ENCODE data around the gene SUGCT.
A peak's percentile ranks its signal among the peaks of the same experiment; 100 is the strongest.
"Not testable (repeated sequence)": the region's sequence is repeated elsewhere in the genome, so short reads cannot be mapped to it uniquely, and the experiment has no call there.

Gene SUGCT

DNA sequence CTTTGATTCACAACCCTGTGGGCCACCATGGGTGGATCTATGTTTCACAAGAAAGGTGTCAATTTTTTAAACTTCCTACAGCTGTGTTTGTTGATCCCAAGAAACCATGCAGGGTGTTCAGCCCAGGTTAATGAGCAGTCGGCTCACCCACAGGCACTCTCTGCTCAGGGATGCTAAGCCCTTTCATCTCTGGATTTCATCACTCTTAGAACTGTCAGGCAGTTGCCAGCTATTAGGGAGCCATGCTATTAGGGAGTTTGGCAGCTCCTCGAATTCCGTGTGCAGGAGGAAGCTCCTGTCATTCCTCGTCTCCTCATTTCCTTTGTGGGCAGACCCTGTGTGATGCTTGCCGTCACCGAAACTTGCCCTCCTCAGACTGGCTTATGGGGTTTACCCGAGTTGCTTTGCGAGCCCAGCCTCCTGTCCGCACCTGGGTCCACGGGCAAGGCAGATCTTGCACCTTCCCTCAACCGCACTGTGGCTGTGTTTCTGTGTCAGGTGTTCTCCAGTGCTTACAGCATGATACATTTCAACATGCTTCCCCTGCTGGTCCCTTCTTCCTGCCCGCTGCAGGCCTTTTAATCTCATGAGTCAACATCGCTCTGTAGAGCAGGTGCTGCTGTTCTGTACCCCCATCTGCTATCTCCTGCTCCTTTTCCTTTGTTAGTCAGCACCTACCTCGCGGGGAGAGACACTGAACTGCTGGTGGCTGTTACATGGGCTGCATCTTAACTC is 509.8 kb downstream of the SUGCT start:
- no peak for DNase-seq

GRCh38 chr7:40645197-40645596 is 510.4 kb downstream of the SUGCT start:
- no peak for DNase-seq

GRCh38 chr7:40646717-40647116 is 511.9 kb downstream of the SUGCT start:
- no peak for DNase-seq

DNA sequence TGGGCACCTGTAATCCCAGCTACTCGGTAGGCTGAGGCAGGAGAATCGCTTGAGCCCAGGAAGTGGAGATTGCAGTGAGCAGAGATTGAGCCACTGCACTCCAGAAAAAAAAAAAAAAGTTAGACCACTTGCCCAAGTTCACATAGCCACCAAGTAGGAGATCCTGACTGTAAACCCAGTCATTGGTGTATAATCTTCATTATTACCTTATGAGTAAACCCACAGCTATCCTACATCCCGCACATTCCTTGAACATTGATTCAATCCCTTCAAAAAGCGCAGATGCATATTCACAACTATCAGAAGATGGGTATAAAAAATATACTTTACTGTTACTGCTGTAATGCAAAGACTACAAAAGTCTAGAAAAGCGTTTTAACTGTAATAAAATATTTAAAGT is 512.9 kb downstream of the SUGCT start:
- DNase-seq: no peak

DNA sequence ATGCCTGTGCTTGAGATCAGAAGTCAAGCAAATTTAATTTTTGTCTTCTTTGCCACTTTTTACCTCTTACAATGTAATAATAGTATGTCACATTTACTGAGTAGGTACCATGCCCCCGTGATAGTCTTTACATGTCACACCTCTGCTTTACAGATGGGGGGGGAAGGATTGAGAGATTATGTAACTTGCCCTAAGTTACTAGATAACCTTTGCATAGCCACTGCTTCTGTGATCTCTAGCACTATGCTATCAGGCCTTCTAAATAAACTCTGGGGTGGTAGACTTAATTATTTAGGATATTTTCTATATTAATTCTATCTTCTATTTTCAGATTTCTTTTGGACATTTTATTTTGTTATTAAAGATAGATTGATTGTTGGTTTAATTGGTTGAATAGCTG is 514.4 kb downstream of the SUGCT start:
- no peak for DNase-seq

DNA sequence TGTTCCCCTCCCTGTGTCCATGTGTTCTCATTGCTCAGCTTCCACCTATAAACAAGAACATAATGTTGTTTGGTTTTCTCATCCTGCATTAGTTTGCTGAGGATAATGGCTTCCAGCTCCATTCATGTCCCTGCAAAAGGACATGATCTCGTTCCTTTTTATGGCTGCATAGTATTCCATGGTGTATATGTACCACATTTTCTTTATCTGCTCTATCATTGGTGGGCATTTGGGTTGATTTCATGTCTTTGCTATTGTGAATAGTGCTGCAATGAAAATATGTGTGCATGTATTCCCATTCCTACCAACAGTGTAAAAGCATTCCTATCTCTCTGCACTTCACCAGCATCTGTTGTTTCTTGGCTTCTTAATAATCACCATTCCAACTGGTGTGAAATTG is 516.1 kb downstream of the SUGCT start:
- not testable (repeated sequence) for DNase-seq

DNA sequence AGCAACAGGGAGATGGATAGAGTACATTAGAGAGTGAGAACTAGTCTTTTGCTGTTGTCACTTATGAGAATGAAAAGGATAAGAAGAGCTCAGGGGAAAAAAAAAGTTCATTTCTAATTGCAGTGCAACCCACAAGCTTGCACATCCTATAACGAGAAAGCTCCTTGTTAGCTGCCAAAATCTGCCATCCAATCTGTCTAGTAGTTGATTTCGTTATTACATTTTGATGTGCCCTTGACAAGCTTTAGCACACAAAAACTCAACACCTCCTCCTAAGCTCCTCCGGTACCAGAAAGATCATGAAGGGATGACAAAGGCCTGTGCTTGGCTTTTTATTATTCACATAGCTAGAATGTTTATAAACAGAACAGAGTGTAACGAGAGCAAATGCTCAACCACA is 519.4 kb downstream of the SUGCT start:
- DNase-seq: peak; percentile 32

- no peak for DNase-seq
These were observed 520.6 kb downstream of the SUGCT start for GRCh38 chr7:40655426-40655825.

- DNase-seq: no peak
These were observed 521.5 kb downstream of the SUGCT start for GRCh38 chr7:40656349-40656748.

GRCh38 chr7:40658729-40659128 is 523.9 kb downstream of the SUGCT start:
- no peak for DNase-seq

DNA sequence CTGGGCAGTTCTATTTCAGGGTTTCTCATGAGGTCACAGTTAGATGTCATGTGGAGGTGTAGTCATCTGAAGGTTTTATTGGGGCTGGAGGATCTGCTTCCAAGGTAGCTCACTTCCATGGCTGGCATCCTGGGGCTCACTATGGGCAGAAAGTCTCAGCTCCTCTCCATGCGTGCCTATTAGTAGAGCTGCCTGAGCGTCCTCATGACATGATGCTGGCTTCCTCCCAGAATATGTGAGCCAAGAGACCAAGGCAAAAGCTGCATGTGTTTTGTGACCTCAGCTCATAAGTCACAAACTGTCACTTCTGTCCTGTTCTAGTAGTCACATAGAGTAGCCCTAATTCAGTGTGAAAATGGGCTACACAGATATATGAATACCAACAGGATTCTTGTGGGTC is 524.4 kb downstream of the SUGCT start:
- no peak for DNase-seq

- DNase-seq: no peak
These were observed 538.5 kb downstream of the SUGCT start for GRCh38 chr7:40673285-40673684.

DNA sequence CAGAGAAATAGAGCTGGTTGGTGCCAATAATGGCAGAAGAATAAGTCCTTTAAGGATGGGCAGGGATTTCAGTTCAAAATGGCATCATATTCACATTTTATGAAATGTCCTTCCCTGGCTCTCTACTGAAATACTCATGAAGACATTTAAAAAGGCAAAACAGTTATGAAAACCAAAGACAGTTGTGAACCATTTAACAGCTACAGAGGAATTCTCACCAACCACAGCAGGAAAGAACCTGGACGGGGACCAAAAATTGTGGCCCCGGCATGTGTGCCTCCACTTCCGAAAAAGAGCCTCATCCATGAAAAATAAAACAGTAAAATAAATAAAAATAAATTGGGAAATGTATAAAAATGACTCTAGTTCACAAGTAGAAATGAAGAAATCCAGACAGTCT is 539.5 kb downstream of the SUGCT start:
- DNase-seq: no peak

DNA sequence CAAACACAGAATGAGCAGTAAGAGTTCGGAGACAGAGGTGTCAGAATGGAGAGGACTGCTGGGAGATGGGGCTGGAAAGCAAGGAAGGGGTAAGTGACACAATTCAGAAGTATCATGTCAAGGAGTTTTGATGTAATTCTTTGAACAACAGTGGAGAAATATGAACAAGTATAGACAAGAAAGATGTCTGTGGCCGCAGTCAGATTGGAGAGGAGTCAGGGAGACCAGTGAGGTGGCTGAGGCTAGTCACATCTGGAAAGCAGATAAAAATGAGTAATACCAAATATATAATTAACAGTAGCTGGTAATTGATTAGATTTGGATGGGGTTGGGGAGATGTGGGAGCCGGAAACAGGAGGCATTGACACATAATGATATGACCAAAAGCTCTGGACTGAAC is 540.9 kb downstream of the SUGCT start:
- no peak for DNase-seq

GRCh38 chr7:40676221-40676620 is 541.4 kb downstream of the SUGCT start:
- DNase-seq: no peak

DNA sequence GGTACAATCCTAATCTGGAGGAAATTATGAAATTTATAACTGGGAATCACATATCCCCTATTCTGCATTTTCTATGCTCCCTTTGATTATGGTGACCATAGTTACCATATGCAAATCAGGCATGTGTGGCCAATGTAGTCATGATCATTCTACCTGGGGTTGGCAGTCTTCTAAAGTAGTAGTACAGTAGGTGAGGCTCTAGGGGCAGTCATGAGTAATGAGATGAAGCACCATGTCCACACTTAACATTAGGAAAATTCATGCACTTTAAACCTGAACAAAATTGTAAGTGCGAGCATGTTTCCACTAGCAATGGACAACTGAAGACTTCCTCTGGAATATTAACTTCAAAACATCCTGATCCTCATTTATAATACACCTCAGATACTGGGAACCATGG is 545.9 kb downstream of the SUGCT start:
- DNase-seq: no peak

GRCh38 chr7:40682696-40683095 is 547.9 kb downstream of the SUGCT start:
- DNase-seq: no peak

DNA sequence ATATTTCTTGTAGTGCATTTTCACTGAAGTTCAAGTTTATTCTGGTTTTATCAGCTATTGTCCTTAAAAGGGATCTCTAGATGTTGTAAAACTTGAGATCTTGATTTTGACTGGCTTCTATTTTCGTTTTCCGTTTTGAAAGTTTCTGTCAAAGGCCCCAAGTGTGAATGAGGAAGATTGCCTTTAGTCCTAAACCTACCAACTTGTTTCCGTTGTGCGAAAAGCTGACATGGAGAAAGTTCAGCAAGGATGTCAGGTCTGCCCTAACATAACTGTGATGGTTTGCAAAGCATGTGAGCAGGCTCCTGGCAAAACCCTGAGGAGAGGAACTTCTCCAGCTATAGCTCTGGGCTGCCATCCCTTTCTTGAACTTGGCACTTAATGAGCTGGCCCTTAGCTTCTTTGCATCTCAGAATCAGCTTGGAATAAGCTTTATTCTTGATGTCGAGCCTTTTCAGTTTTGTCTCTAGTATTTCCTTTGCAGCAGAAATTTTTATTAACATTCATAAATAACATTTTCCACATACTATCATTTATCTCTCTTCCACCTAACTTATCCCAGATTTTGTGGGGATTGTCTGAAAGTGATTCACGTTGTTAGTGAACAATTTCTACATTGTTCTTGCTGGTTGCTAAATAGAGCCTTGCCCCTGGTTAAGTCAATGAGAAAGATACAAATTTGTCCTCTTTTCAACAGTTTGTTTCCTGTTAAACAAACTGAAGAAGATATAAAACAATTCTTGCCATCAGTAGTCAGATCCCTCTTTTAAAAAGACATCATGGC is 559.4 kb downstream of the SUGCT start:
- no peak for DNase-seq

- no peak for DNase-seq
These were observed 560.2 kb downstream of the SUGCT start for GRCh38 chr7:40694991-40695390.

- DNase-seq: no peak
These were observed 562.8 kb downstream of the SUGCT start for GRCh38 chr7:40697653-40698052.

DNA sequence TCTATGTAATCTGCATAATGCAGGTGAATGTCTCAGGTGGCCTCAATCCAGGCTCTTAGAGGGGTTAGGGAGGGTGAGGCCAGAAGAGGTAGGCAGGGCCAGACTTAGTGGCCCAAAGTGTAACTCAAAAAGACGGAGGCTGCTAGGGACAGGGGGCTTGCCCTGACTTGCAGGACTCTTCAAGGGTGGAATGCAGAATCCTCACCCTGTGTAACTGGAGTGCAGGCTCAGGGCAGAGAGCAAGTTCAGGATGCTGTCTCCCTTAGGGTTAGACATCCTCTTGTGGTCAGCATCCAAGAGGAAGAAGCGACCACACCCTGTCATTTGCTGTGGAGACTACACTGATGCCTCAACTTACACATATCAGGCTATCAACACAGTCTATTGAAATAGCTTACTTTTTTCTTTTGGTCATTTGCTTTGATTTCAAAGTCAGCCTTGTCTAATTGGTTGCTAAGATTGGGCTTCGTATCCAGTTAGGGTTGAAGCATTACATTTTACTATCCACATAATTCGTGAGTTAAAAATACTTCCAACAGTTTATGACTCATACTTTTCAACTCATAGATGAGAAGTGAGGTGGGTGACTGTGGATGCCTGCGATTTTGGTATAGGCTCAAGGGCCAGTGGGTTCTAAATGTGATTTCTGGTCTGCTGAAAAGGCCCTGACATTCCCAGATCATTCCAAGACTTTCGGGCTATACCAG is 563.6 kb downstream of the SUGCT start:
- DNase-seq: no peak

DNA sequence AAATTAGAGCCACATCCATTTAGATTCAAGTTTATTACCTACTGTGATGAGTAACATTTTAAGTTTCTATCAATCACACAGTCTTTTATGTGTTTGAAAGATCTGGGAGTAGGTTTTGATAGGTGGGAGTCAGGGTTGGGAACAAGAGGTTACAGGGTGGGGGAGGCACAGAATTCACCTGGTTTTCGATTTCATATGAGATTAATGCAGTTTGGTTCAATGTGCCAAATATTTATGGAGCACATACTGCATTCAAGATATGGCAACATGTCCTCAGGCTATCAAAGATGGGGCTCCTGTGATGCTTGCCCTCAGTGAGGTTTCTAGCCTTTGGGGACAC is 564.1 kb downstream of the SUGCT start:
- DNase-seq: no peak

- DNase-seq: no peak
These were observed 566.0 kb downstream of the SUGCT start for GRCh38 chr7:40700653-40701421.

Data from NCI-H1694 (cell line).